GM19468 (cell line): ENCODE measurements around the gene GPR62.

Experiments used
- ATAC-seq: cut with Tn5 transposase; IDR thresholded peaks from one replicate; pipeline ENCODE4 v1.9.1; 2021; ENCODE audit warnings: mild to moderate bottlenecking, moderate library complexity, moderate number of reproducible peaks; ENCODE audit not compliant: unreplicated experiment; ENCODE audit errors: extremely low read depth

The GPR62 gene

GRCh38 chr3:51953445-51953844 is 1.7 kb upstream of the GPR62 start:
- ATAC-seq: no peak

GRCh38 chr3:51954105-51954504 is 1.1 kb upstream of the GPR62 start:
- no peak for ATAC-seq

- no peak for ATAC-seq
Measured at GRCh38 chr3:51954713-51955112, 468 bp upstream of the GPR62 start.

GRCh38 chr3:51955893-51956770 is 951 bp downstream of the GPR62 start:
- no peak for ATAC-seq

GRCh38 chr3:51957520-51958205 is 2.5 kb downstream of the GPR62 start:
- no peak for ATAC-seq

GRCh38 chr3:51958603-51959521 is 3.7 kb downstream of the GPR62 start:
- ATAC-seq: no peak

GRCh38 chr3:51959651-51960050 is 4.5 kb downstream of the GPR62 start:
- ATAC-seq: no peak

GRCh38 chr3:51960386-51960785 is 5.2 kb downstream of the GPR62 start:
- ATAC-seq: no peak

- no peak for ATAC-seq
Measured at GRCh38 chr3:51961011-51961410, 5.8 kb downstream of the GPR62 start.

- no peak for ATAC-seq
Measured at GRCh38 chr3:51961602-51962569, 6.7 kb downstream of the GPR62 start.

- no peak for ATAC-seq
Measured at GRCh38 chr3:51962854-51963530, 7.8 kb downstream of the GPR62 start.

- ATAC-seq: no peak
Measured at GRCh38 chr3:51963951-51964451, 8.8 kb downstream of the GPR62 start.

- no peak for ATAC-seq
Measured at GRCh38 chr3:51964521-51964920, 9.3 kb downstream of the GPR62 start.

- ATAC-seq: no peak
Measured at GRCh38 chr3:51966016-51966415, 10.8 kb downstream of the GPR62 start.

- no peak for ATAC-seq
Measured at GRCh38 chr3:51966486-51966885, 11.3 kb downstream of the GPR62 start.

- ATAC-seq: no peak
Measured at GRCh38 chr3:51966922-51967383, 11.8 kb downstream of the GPR62 start.

GRCh38 chr3:51967384-51968169 is 12.4 kb downstream of the GPR62 start, which contains the start of gene PCBP4:
PCBP4 (minus strand) TSS chr3:51967454; CDS start chr3:51961240, 6,214 bp downstream.
- ATAC-seq: no peak
